HG02759 (cell line): ENCODE results near the gene DCANP1.

Experiments
- ATAC-seq: cut with Tn5 transposase; IDR thresholded peaks from one replicate; pipeline ENCODE4 v1.9.1; 2021; ENCODE audit warnings: mild to moderate bottlenecking, moderate library complexity; ENCODE audit not compliant: unreplicated experiment

DCANP1 gene

DNA sequence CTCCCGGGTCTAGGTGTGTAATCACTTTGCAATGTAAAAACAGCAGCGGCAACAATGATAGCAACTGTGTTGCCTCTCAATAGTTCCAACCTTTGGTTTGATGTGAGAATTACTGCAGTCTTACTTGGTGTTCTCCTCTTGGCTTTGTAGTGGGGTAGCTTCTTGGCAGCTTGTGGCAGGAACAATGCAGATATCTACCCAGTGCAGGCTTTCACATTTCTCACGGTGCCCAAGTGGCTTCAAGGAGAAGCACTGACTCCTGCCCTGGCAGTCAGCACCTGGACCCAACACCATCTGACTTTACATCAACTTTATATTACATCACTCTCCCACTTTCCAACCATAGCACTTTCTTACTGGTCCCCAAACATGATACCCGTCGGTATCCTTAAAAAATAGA is 33.4 kb upstream of the DCANP1 start:
- ATAC-seq: no peak

DNA sequence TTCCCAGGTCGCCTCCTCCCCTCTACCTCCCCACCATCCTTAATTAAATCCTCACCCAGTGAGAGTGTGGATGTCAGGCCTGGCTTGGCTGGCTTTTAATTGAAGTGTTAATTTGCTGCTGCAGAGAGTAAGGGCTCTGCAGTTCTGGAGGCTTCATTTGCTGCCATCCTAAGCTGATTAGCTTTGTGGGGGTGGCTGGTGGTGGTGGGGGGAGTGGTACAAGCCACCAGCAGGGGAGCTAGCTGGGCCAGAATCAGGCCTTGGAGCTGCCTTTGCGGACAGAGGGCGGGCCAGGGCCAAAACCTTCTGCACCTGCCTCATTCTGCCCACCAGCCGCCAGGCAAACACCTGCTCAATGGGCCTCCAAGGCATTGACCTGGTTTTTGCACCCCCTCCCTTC is 31.8 kb upstream of the DCANP1 start:
- no peak for ATAC-seq

DNA sequence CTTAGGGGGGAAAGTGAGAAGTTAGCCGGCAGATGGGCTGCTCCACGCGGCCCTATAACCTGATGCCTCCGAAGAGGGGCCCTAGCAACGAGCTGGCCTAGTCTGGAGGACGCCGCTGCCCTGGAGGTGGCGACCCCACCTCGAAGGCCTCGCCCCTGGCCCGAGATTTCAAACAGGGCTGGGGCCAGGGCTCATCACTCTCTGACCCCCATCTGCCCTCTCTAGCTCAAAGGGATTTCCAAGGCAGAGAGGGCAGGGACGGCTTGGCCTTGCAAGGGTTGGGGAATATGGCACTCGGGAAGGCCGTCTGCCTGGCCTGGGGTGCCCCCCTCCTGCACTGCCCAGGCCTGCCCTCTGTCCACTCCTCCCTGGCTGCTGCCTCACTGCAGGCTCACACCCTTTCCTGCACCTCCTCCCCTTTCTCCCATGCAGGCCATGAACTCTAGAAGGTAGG is 30.5 kb upstream of the DCANP1 start:
- ATAC-seq: no peak

- ATAC-seq: no peak
Observed at GRCh38 chr5:135476615-135477581, 29.8 kb upstream of the DCANP1 start.

- ATAC-seq: no peak
Observed at GRCh38 chr5:135473956-135474670, 27.0 kb upstream of the DCANP1 start.

DNA sequence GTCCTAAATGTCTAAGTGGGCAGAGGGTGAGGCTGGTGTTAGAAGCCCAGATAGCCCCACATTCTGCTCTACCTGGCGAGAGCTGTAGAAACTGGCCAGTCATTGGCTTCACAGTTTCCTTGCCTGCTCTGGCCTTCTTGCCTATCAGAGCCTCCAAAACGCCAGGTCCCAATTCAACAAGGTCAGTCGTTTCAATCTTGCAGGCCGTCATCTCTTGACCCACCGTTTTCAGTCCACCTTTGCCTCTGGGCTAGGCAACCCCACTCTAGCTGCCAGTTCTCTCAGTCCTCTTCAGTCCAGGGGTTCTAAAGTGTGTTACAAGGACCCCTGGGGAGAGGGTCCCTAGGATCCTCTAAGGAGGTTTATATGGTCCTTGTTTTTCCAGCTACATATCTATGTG is 25.0 kb upstream of the DCANP1 start:
- ATAC-seq: no peak

DNA sequence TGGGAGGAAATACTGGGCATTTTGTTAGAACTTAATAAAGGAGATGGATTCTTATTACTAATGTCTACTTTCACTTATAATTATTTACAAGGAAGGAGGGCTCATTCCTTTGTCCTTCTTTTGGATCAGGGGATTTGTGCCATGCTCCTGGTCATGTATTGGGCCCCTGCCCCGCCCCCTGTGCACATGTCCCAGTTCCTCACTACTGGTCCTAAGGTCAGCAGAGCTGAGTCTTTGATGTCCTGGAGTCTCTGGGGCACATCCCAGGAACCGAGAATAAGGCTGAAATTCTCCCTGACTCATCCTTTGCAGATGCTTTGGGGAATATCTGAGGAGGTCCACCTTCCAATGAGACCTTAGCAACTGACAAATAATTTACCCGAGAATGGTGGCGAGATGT is 24.6 kb upstream of the DCANP1 start:
- no peak for ATAC-seq

GRCh38 chr5:135469911-135470310 is 22.8 kb upstream of the DCANP1 start:
- no peak for ATAC-seq

DNA sequence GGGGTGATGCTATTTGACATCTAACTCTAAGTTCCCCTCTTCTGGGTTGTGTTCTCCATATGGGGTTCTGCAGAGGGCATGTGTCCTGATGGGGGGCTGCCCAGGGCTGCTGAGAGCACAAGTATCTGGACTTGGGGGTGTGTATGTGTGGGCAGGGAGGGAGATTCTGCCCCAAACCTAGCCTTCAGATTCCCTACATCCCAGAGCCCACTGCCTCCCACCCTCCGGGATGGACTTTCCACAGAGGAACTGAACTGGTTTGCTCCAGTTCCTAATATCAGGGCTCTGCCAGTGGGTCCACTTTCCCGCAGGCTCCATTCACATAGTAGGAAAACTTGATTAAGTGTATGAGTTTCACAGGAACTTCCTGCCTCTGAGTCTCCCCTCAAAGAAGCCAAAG is 21.4 kb upstream of the DCANP1 start:
- no peak for ATAC-seq

- ATAC-seq: no peak
Observed at GRCh38 chr5:135467871-135468485, 20.8 kb upstream of the DCANP1 start.

DNA sequence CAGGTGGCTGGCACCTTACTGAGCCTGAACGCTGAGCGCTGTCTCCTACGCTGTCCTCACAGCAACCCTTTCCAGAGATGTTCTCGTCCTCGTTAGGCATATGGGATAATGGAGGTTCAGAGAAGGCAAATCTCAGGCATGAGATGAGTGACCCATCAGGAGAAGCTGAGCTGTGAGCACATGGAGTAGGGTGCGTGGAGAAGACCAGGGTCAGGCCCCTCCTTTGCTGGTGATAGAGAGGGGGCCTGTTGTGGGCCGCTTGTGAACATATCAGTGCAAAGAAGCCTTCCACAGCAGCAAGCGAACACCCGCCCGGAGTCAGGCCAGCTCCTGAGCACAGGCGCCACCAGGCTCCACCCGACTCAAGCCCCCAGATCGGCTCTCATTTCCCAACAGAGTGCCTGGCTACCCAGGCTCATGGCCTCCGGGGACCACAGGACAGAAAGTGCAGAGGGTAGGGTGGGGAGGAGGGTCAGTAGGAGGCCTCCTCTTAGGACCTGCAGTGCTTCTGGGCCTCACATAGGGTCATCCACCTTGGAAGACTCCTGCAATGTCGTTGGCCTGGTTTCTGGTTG is 20.0 kb upstream of the DCANP1 start:
- no peak for ATAC-seq

GRCh38 chr5:135466178-135467050 is 19.3 kb upstream of the DCANP1 start:
- ATAC-seq: peak; percentile 80

- ATAC-seq: no peak
Observed at GRCh38 chr5:135465391-135466122, 18.4 kb upstream of the DCANP1 start.

GRCh38 chr5:135462304-135462703 is 15.2 kb upstream of the DCANP1 start:
- peak; percentile 56 for ATAC-seq

DNA sequence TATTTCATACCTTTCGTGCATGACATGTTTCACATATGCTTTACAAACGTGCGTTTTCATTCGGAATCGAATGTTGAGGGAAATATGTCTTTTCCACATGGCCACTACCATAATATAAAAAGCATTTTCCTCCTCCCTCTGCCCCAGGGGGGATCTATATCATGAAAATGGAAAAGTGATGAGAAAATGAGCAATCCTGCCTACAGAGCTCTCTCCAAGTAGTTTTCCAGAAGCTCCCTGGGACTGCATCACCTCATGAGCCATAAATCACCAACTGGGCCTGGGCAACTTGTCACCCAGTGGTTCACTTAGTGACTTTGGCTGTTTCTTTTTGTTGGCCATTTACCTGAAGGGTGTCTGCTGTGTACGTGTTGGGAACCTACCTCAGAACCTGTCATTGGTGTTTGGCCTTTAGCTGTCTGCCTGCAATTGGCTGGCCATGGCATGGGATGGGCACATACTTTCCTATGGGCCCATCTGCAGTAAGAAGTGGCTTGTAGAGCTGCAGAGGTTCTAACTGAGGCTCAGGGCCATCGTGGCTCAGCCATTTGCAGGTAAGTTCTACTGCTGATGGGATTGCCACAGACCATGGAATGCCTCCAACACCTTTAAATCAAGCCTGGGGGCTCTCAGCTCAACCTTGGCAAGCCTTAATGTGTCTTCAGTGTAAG is 14.5 kb upstream of the DCANP1 start:
- ATAC-seq: no peak

GRCh38 chr5:135460246-135461033 is 13.3 kb upstream of the DCANP1 start:
- no peak for ATAC-seq

GRCh38 chr5:135458921-135459331 is 11.8 kb upstream of the DCANP1 start:
- no peak for ATAC-seq

DNA sequence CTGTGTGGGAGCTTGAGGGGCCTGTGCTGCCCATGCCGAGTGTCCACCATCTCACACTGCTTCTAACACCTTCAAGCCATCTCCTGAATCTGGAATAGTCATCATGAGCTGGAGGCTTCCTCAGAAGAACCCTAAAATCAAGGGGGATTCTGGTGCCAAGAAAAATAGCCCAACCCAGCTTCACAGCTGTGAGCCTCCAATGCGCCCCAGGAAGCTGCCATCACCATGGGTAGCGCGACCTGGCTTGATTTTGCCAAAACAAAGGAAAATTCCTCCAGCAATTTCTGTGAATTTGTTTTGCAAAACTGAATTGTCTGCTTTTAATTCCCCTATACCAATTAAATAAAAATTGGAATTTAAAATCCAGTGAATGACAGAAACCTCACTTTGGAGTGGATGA is 11.2 kb upstream of the DCANP1 start:
- no peak for ATAC-seq
